Anterior cingulate cortex (tissue), 58 donors: Measurements from ENCODE around the gene IPO8.
"Not testable (repeated sequence)": the region's sequence is repeated elsewhere in the genome, so short reads cannot be mapped to it uniquely, and the experiment has no call there.

ENCODE experiments used
- DNase-seq, 58 donors: peaks; one replicate each; lab custom pipeline; 2025; lab: John Stamatoyannopoulos, UW

Gene IPO8

GRCh38 chr12:30691122-30691879 lies 4.4 kb downstream of the IPO8 start:
- no peak for DNase-seq

GRCh38 chr12:30687265-30687986 lies 8.2 kb downstream of the IPO8 start:
- DNase-seq = no peak

- no peak for DNase-seq
Observed at GRCh38 chr12:30679241-30679640, 16.4 kb downstream of the IPO8 start.

GRCh38 chr12:30678221-30678620 lies 17.4 kb downstream of the IPO8 start:
- no peak for DNase-seq

- DNase-seq = no peak
Observed at GRCh38 chr12:30661210-30661609, 34.5 kb downstream of the IPO8 start.

- no peak for DNase-seq
Observed at GRCh38 chr12:30652034-30652696, 43.5 kb downstream of the IPO8 start.

- DNase-seq = no peak
Observed at GRCh38 chr12:30646821-30647220, 48.8 kb downstream of the IPO8 start.

GRCh38 chr12:30643366-30643765 lies 52.3 kb downstream of the IPO8 start:
- DNase-seq = no peak

GRCh38 chr12:30640392-30640791 lies 55.3 kb downstream of the IPO8 start:
- no peak for DNase-seq

- no peak for DNase-seq
Observed at GRCh38 chr12:30635385-30635784, 60.3 kb downstream of the IPO8 start.

GRCh38 chr12:30631740-30632139 lies 63.9 kb downstream of the IPO8 start:
- DNase-seq = no peak

- DNase-seq = no peak
Observed at GRCh38 chr12:30630979-30631285, 64.7 kb downstream of the IPO8 start.

- DNase-seq = no peak
Observed at GRCh38 chr12:30630076-30630978, 65.3 kb downstream of the IPO8 start.

- no peak for DNase-seq
Observed at GRCh38 chr12:30626847-30627246, 68.8 kb downstream of the IPO8 start.

GRCh38 chr12:30624009-30624408 lies 71.7 kb downstream of the IPO8 start:
- DNase-seq = no peak

GRCh38 chr12:30622509-30622908 lies 73.2 kb downstream of the IPO8 start:
- no peak for DNase-seq

- not testable (repeated sequence) for DNase-seq
Observed at GRCh38 chr12:30621663-30622241, 73.9 kb downstream of the IPO8 start.

- no peak for DNase-seq
Observed at GRCh38 chr12:30617346-30618016, 78.2 kb downstream of the IPO8 start.

GRCh38 chr12:30614031-30614430 lies 81.6 kb downstream of the IPO8 start:
- no peak for DNase-seq
